Stimulated activated naive CD8-positive, alpha-beta T cell treated with anti-CD3 and anti-CD28 coated beads, Interleukin-15, Interleukin-2, amounts not matched to agents 100 ng/mL and 50 ng/mL, for 24 hours (primary cell): ENCODE data around the gene ACMSD.
"Not testable (repeated sequence)": the region's sequence is repeated elsewhere in the genome, so short reads cannot be mapped to it uniquely, and the experiment has no call there.

Experiments
- H3K27ac Mint-ChIP-seq: one replicate; pipeline ENCODE4 v1.8.0; 2021; ENCODE audit warnings: mild to moderate bottlenecking, mixed read lengths
- H3K27me3 Mint-ChIP-seq: one replicate; pipeline ENCODE4 v1.8.0; 2021; ENCODE audit warnings: mixed read lengths
- H3K36me3 Mint-ChIP-seq: one replicate; pipeline ENCODE4 v1.8.0; 2021; ENCODE audit warnings: low read depth, mixed read lengths
- H3K4me1 Mint-ChIP-seq: one replicate; pipeline ENCODE4 v1.8.0; 2021; ENCODE audit warnings: low read depth, mixed read lengths
- H3K4me3 Mint-ChIP-seq: one replicate; pipeline ENCODE4 v1.8.0; 2021; ENCODE audit warnings: mild to moderate bottlenecking, mixed read lengths
- H3K9me3 Mint-ChIP-seq: one replicate; pipeline ENCODE4 v1.8.0; 2021; ENCODE audit warnings: mixed read lengths

ACMSD gene

DNA sequence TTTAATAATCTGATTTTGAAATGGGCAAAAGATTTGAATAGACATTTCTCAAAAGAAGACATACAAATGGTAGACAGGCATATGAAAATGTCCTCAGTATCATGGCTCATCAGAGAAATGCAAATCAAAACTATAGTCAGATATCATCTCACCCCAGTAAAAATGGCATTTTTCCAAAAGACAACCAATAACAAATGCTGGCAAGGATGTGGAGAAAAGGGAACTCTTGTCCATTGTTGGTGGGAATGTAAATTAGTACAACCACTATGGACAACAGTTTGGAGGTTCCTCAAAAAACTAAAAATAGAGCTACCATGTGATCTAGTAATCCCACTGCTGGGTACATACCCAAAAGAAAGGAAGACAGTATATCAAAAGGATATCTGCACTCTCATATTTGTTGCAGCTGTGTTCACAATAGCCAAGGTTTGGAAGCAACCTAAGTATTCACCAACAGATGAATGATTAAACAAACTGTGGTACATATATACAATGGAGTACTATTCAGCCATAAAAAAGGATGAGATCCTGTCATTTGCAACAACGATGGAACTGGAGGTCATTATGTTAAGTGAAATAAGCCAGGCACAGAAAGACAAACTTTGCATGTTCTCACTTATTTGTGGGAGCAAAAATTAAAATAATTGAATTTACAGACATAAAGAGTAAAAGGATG lies 69.2 kb downstream of the ACMSD start:
- not testable (repeated sequence) for H3K27me3 Mint-ChIP-seq, H3K4me3 Mint-ChIP-seq, H3K27ac Mint-ChIP-seq, H3K36me3 Mint-ChIP-seq, H3K4me1 Mint-ChIP-seq
- H3K9me3 Mint-ChIP-seq, result peaks cover 18% of the 10 kb centered on the region

DNA sequence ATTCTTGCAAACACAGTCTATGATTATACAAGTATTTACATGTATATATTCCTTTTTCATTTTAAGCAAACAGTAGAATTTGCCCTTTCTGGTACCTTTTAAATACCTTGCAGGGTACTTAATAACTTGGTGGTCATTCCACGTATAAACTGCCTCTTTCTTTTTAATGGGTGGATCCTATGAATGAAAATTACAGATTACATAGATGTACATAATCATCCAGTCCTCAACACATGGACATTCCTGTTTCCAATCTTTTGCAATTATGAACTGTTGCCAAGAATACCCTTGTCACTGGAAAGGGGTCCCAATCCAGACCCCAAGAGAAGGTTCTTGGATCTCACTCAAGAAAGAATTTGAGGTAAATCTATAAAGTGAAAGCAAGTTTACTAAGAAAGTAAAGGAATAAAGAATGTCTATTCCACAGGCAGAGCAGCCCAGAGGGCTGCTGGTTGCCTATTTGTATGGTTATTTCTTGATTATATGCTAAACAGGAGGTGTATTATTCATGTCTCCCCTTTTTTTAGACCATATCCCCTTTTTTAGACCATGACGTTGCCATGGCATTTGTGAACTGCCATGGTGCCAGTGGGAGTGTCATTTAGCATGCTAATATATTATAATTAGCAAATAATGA lies 72.5 kb downstream of the ACMSD start:
- peaks cover 18% of the 10 kb centered on the region for H3K9me3 Mint-ChIP-seq
- no peak overlapping the region for H3K27ac Mint-ChIP-seq
- H3K36me3 Mint-ChIP-seq, result peaks cover 6% of the 10 kb centered on the region
- no peak overlapping the region for H3K4me3 Mint-ChIP-seq
- H3K4me1 Mint-ChIP-seq, result no peaks in the 10 kb centered on the region
- H3K27me3 Mint-ChIP-seq, result no peaks in the 10 kb centered on the region

DNA sequence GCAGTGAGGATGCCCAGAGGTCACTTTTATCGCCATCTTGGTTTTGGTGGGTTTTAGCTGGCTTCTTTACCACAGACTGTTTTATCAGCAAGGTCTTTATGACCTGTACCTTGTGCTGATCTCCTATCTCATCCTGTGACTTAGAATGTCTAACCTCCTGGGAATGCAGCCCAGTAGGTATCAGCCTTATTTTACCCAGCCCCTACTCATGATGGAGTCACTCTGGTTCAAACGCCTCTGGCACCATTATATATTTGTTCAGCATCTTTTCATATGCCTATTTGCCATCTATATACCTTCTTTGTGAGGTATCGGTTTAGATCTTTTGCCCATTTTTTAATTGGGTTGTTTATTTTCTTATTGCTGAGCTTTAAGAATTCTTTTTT lies 73.0 kb downstream of the ACMSD start:
- no peak overlapping the region for H3K27ac Mint-ChIP-seq
- peaks cover 6% of the 10 kb centered on the region for H3K36me3 Mint-ChIP-seq
- no peaks in the 10 kb centered on the region for H3K27me3 Mint-ChIP-seq
- H3K9me3 Mint-ChIP-seq, result peaks cover 18% of the 10 kb centered on the region
- H3K4me1 Mint-ChIP-seq, result no peaks in the 10 kb centered on the region
- no peak overlapping the region for H3K4me3 Mint-ChIP-seq

DNA sequence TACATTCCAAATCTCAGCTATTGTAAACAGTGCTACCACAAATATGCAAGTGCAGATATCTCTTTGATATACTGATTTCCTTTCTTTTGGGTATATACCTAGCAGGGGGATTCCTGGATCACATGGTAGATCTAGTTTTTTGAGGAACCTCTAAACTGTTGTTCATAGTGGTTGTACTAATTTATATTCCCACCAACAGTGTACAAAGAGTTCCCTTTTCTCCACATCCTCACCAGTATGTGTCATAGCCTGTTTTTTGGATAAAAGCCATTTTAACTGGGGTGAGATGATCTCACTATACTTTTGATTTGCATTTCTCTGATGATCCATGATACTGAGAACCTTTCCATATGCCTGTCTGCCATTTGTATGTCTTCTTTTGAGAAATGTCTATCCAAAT lies 73.9 kb downstream of the ACMSD start:
- Mint-ChIP-seq H3K27me3 (no peaks in the 10 kb centered on the region), H3K9me3 (peaks cover 17% of the 10 kb centered on the region), H3K4me1 (peaks cover 7% of the 10 kb centered on the region), H3K27ac (no peak overlapping the region), H3K36me3 (peaks cover 6% of the 10 kb centered on the region), H3K4me3 (no peak overlapping the region)

DNA sequence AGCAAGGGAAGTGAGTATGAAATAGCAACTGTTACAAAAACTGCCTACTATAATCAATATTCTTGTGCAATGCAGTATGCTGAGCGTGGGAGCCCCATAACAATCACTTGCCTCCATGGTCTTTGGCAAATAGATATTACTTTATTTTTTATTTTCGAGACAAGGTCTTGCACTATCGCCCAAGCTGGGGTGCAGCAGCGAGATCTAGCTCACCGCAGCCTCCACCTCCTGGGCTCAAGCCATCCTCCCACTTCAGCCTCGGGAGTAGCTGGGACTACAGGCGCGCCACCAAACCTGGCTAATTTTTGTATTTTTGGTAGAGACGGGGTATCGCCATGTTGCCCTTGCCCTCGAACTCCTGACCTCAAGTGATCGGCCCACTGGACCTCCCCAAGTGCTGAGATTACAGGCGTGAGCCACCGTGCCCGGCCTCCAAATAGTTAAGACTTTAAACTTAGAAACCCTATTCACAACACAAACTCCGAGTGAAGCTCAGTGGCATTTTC lies 79.0 kb downstream of the ACMSD start:
- no peaks in the 10 kb centered on the region for H3K27me3 Mint-ChIP-seq
- H3K27ac Mint-ChIP-seq, result peak overlapping the region; percentile 97
- peaks cover 27% of the 10 kb centered on the region for H3K36me3 Mint-ChIP-seq
- H3K4me3 Mint-ChIP-seq, result peak overlapping the region; percentile 98
- H3K4me1 Mint-ChIP-seq, result peaks cover 42% of the 10 kb centered on the region
- peaks cover under 1% of the 10 kb centered on the region for H3K9me3 Mint-ChIP-seq

DNA sequence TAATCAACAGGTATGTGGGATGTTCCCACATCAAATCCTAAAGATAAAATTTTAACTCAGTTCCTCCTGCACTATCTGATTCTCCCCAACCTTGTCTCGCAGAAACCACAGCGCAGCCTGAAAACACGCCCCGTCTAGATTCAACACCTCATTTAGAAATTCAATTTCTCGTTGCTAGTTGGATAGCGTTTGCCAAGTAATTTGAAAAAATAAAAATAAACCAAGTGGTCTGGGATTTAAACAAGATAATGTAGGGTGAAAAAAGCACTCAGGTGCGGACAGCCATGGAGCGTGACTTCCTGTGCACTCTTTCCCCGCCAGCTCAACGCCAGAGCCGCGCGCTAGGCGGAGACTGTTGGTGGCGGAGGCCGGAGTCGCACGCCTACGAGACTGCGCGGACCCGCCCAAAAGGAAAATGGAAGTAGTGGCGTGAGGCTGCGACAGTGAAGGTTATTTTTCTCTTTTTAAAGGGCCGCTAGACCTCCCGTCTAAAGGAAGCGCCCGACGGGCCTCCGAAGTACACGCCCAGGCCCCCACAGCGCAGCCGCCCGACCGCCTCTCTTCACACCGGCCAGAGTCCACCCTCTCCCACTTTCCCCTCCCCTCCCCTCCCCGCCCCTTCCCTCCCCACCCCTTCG lies 79.6 kb downstream of the ACMSD start:
- H3K9me3 Mint-ChIP-seq, result no peaks in the 10 kb centered on the region
- H3K27ac Mint-ChIP-seq, result peak overlapping the region; percentile 97
- peaks cover 47% of the 10 kb centered on the region for H3K4me1 Mint-ChIP-seq
- H3K36me3 Mint-ChIP-seq, result peaks cover 27% of the 10 kb centered on the region
- no peaks in the 10 kb centered on the region for H3K27me3 Mint-ChIP-seq
- peak overlapping the region; percentile 98 for H3K4me3 Mint-ChIP-seq

DNA sequence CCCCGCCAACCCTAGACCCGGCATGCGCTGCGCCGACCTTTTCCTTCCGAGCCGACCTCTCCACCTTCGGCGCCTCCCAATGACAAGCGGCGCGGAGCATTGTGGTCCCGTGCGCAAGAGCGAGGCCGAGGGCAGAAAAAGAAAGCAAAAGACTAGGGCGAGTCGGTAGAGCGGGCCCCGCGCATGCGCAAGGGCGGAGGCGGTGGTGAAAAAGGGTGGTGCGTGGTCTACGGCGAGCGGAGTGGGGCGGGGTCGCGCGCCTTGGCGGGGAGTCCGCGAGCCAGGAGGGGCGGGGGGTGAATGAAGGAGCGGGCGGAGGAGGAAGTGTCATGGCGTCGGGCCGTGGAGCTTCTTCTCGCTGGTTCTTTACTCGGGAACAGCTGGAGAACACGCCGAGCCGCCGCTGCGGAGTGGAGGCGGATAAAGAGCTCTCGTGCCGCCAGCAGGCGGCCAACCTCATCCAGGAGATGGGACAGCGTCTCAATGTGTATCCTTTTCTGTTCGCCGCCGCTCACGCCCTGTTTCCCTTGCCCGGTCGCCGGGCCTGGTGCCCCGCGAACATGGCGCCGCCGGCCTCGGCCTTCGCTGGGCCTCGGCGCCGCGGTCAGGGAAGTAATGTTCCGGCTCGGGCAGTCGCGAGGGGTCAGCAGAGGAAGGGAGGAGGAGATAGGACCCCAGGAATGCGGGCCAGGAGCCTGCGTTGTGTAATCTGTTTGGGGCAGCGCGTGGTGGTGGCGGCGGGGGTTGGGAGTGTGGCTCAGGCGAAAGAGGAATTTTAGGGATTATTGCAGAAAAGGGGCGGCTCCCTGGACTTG lies 80.3 kb downstream of the ACMSD start, which contains the start of gene CCNT2:
Gene CCNT2, plus strand, starts transcription at position 297 of the 815 bp plus-strand sequence. Its CDS starts 33 bp downstream, at position 330.
- Mint-ChIP-seq H3K9me3 (no peaks in the 10 kb centered on the region), H3K4me1 (peaks cover 54% of the 10 kb centered on the region), H3K36me3 (peaks cover 34% of the 10 kb centered on the region), H3K4me3 (peak within 1 kb of the TSS; percentile 98), H3K27ac (peak within 1 kb of the TSS; percentile 97), H3K27me3 (no peaks in the 10 kb centered on the region)

DNA sequence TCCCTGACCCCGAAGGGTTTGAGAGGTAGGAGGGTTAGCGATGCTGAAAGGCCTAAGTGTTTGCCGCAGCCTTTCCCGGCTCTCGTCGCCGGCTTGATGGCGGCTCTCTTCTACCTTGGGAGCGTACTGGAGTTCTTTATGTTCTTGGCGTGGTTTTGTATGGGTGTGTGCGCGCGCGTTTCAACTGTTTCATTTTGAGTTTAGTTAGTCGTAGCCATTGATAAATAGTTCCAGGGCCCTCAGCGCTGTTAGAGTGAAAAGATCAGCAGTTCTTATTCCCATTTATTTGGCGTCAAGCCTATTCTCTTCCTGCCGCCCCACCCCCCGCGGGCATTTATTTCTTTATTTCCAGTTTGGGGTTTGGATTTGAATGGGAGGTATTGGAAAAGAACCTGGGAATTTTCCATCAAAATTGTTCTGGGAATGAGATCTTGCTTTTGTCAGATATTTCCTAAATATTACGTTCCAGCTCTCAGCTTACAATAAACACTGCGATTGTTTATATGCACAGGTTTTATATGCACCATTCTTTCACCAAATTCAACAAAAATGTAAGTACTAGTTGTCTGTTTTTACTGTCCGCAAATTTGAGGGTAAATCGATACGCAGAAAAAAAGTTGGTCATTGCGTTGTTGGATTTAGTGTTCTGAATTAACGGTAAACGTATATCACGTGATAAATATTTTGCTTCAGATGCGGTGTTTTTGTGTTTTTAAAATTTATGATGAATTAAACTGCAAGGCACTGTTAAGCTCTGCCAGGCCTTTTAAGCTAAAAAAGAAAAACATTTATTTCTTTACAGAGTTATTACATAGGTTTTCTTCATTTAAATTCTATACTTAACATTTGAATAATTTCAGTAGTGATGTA lies 81.2 kb downstream of the ACMSD start:
- Mint-ChIP-seq H3K4me1 (peaks cover 63% of the 10 kb centered on the region), H3K27ac (peak overlapping the region; percentile 97), H3K9me3 (no peaks in the 10 kb centered on the region), H3K36me3 (peaks cover 41% of the 10 kb centered on the region), H3K4me3 (peak overlapping the region; percentile 98), H3K27me3 (no peaks in the 10 kb centered on the region)

DNA sequence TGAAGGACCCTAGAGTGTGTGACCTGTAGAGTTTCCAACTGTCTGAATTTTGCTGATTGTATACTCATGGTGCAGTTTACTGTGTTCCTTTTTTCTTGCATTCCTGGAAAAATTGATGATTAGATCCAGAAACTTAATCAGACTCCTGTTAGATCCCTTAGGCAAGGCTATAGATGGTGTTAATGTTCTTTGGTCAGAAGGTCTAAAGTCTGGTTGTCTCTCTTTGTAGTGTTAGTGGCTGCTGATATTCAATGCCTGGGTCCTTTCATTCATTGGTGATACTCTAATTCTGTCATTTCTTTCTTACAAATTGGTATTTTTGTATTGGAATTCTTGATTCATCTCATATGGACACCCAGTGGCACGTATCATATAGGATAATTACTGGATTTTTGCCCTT lies 86.5 kb downstream of the ACMSD start:
- Mint-ChIP-seq H3K4me3 (no peak overlapping the region), H3K4me1 (peaks cover 82% of the 10 kb centered on the region), H3K27ac (no peak overlapping the region), H3K27me3 (no peaks in the 10 kb centered on the region), H3K9me3 (no peaks in the 10 kb centered on the region), H3K36me3 (peaks cover 54% of the 10 kb centered on the region)

DNA sequence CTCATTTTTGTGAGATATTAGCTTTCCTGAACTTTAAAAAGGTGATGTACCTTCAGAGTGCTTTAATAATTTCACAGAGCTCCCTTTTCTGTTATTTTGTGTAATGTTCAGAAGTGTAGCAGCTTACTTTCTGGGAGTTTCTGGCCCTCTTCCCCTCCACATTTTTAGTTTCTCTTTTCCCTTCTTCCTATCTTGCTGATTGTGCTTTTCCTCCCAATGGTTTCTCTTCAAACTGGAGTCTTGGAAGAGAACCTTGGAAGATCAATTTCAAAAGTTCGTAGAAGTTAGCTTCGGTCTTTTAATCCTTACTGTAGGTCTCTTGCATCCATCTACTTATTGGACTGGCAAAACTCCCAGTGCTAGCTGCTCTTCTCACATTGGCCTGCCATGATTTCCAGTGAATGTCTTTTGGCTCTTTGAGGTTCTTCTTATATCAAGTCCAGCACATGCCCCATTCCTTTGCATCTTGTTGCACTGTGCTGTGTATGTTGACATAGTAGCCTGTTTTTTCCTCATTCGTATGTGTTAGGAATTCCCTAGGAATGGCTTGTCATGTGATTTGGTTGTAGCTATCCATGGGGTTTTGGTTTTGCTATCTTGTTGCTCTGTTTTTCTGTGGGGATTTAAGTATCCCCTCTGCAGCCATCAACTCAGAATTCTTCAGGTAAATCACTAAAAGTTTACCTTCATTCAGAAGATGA lies 88.0 kb downstream of the ACMSD start:
- Mint-ChIP-seq H3K27ac (peak overlapping the region; percentile 54), H3K4me3 (no peak overlapping the region), H3K4me1 (peaks cover 84% of the 10 kb centered on the region), H3K27me3 (no peaks in the 10 kb centered on the region), H3K36me3 (peaks cover 64% of the 10 kb centered on the region), H3K9me3 (no peaks in the 10 kb centered on the region)

DNA sequence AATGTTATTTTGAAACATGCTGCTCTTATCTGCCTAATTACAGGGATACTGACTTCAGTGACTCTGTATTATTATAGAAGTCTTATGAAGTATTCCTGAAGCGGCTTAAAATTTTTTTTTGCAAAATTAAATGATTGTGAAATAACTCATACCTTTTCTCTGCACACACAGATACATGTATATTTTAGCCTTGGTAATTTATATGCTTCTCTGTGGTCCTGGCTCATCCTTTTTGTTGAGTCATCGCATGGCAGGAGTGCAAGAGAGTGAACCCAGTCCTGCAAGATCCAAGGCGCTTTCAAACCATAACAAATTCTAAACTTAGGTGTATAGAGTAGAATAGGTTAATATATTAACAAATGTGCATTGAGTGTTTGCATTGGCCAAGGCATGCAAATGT lies 88.8 kb downstream of the ACMSD start:
- H3K27me3 Mint-ChIP-seq, result no peaks in the 10 kb centered on the region
- H3K36me3 Mint-ChIP-seq, result peaks cover 61% of the 10 kb centered on the region
- no peak overlapping the region for H3K27ac Mint-ChIP-seq
- H3K9me3 Mint-ChIP-seq, result no peaks in the 10 kb centered on the region
- no peak overlapping the region for H3K4me3 Mint-ChIP-seq
- H3K4me1 Mint-ChIP-seq, result peaks cover 84% of the 10 kb centered on the region

DNA sequence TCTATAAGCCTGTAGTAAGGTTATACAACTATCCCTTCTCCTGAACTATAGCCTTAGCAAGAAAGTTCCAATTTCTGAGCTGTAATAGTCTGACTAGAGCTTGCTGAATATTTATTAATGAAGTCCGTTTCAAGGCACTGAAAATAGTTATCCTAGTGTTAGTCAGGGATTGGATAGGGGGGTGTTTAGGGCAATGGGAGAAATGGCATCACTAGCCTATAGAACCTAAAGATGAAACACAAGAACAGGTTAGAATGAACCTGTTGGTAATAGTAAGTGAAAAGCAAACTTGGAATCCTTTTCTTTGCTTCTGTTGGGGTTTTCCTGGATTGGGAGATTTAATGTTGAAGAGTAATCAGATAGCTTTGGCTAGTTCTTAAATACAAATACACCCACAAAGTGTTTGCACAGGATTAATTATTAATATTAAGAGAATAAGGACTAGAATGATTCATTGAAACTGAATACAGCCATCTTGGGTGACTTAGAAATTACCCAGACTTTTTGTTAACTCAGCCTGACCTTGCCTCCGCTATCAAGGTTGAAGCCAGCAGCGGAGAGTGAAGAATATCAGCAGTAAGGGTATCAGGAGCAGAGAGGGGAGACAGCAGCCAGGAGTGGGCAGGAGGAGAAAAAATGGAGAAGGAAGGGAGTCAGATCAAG lies 94.6 kb downstream of the ACMSD start:
- Mint-ChIP-seq H3K27me3 (no peaks in the 10 kb centered on the region), H3K9me3 (no peaks in the 10 kb centered on the region), H3K4me1 (peaks cover 68% of the 10 kb centered on the region), H3K36me3 (peaks cover 52% of the 10 kb centered on the region), H3K4me3 (no peak overlapping the region), H3K27ac (peak overlapping the region; percentile 5)

DNA sequence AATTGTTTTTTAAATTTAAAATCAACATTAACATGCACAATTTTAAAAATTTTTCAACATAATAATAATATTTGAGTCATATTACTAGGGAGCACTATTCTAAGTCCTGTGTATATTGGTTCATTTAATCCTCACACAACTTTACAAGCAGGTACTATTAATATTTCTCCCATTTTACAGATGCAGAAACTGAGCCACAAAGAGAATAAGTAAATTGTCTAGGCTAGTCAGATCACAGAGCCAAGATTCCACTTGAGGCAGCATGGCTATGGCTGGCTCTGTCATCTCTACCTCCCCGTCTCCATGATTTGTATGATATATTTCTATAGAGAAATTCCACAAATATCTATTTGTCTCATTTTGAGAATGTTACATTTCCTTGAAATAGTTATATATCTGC lies 95.3 kb downstream of the ACMSD start:
- H3K36me3 Mint-ChIP-seq, result peaks cover 54% of the 10 kb centered on the region
- no peak overlapping the region for H3K4me3 Mint-ChIP-seq

More for the DNA sequence above, 95.3 kb downstream of the ACMSD start:
- H3K27me3 Mint-ChIP-seq, result no peaks in the 10 kb centered on the region
- peaks cover 64% of the 10 kb centered on the region for H3K4me1 Mint-ChIP-seq
- H3K27ac Mint-ChIP-seq, result no peak overlapping the region
- H3K9me3 Mint-ChIP-seq, result no peaks in the 10 kb centered on the region
